Gastroesophageal sphincter (tissue), 4 donors: Measurements from ENCODE around the gene ZKSCAN3. TPM values are rescaled to one million over a fixed set of nuclear protein-coding genes. Genes with fewer than 3 reads are reported as not detected.

ENCODE experiments used
- ATAC-seq: fragments of 150-250 bp; one replicate; pipeline ENCODE4 v1.9.1; 2016; ENCODE audit warnings: mild to moderate bottlenecking, moderate library complexity
- H3K27ac ChIP-seq, 4 donors: fragments of 200-600 bp; sonication (generic) in 3 of 4; 1 replicate in 3 of 4; 2 replicates in 1 of 4; pipeline ENCODE4 v1.5.1; 2016 to 2019
- H3K27me3 ChIP-seq: fragments of 200-600 bp; sonication (generic); one replicate; pipeline ENCODE4 v1.5.1; 2019
- H3K36me3 ChIP-seq, 2 donors: fragments of 200-600 bp; sonication (generic); one replicate each; pipeline ENCODE4 v1.5.1; 2019; ENCODE audit warnings: control low read depth in 1 of 2
- H3K4me1 ChIP-seq, 3 donors: fragments of 200-600 bp; sonication (generic); 1 replicate in 2 of 3; 2 replicates in 1 of 3; pipeline ENCODE4 v1.5.1; 2016 to 2019; ENCODE audit warnings: control low read depth in 2 of 3
- H3K4me3 ChIP-seq, 2 donors: fragments of 200-600 bp; sonication (generic); one replicate each; pipeline ENCODE4 v1.5.1; 2019; ENCODE audit warnings: mild to moderate bottlenecking in 1 of 2, moderate library complexity in 1 of 2
- H3K9me3 ChIP-seq, 3 donors: fragments of 200-600 bp; sonication (generic); one replicate each; pipeline ENCODE4 v1.5.1; 2017 to 2019; ENCODE audit warnings: control low read depth in 2 of 3
- EP300 ChIP-seq: sonication (generic); formaldehyde crosslinking; IDR thresholded peaks from one replicate; pipeline ENCODE4 v1.6.1; 2017; ENCODE audit warnings: antibody characterized with exemption, mild to moderate bottlenecking
- POLR2A ChIP-seq, 2 donors: fragments of 450-650 bp; IDR thresholded peaks; one replicate each; pipeline ENCODE4 v1.6.1; 2017; ENCODE audit warnings: antibody characterized with exemption in 2 of 2, mild to moderate bottlenecking in 2 of 2, moderate library complexity in 1 of 2
- POLR2AphosphoS5 ChIP-seq: sonication (generic); formaldehyde crosslinking; IDR thresholded peaks from one replicate; pipeline ENCODE4 v1.6.1; 2017; ENCODE audit warnings: antibody characterized with exemption
- WGBS, 2 donors: methylation state at CpG; one replicate each; pipeline ENCODE4 v1.1.5; 2018; ENCODE audit warnings: low coverage in 1 of 2; 5-methylcytosine and 5-hydroxymethylcytosine counted together
- total RNA-seq, 4 donors: library from RNA; depleted of rRNA; stranded (reverse); fragments of >200 nt; gene quantifications; one replicate each; pipeline ENCODE4 v1.1.0, GENCODE V29; 2016
- TF ChIP-seq, protein P1 (sequence below), 4 experiments: fragments of 200-600 bp in 2 of 4; fragments of 450-650 bp in 2 of 4; sonication (generic) in 1 of 4; IDR thresholded peaks; one replicate each; pipeline ENCODE4 v1.5.1; 2017 to 2019; ENCODE audit warnings: antibody characterized with exemption in 4 of 4, mild to moderate bottlenecking in 2 of 4, moderate library complexity in 2 of 4

ZKSCAN3 gene
- total RNA-seq, 4 donors from 2014 or later: 4.4 to 9.8 (median 6.9) TPM

DNA sequence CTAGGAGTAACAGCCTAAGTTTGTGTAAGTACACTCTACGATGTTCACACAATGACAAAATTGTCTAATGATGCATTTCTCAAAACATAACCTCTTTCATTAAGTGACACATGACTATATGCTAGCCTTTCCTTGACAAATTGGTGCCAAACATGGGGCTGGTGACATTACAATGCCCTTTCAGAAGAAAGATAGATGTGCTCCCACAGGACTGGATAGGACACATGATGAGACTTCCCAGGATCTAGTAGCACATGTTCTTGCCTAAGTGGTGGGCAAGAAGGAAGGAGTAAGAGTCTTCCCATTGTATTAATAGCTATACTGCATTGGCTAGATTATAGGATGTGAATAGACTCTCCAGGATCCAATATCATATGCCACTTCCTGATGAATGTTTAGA lies 21.5 kb downstream of the ZKSCAN3 start:
- Histone ChIP-seq H3K4me1 (no peaks in the 10 kb centered on the region), H3K4me3 (no peak overlapping the region), H3K36me3 (peaks cover 3 to 24% of the 10 kb centered on the region in 2 donors), H3K27ac (no peak overlapping the region), H3K9me3 (no peaks in the 10 kb centered on the region), H3K27me3 (no peaks in the 10 kb centered on the region)
- 71 to 100% methylated on average over 1 of the region's 1 CpG for WGBS, 2 donors
- TF ChIP-seq POLR2A (IDR thresholded peaks at IDR 0.05) (no peak), POLR2AphosphoS5 (no peak), EP300 (no peak)
- TF ChIP-seq, protein P1, sequence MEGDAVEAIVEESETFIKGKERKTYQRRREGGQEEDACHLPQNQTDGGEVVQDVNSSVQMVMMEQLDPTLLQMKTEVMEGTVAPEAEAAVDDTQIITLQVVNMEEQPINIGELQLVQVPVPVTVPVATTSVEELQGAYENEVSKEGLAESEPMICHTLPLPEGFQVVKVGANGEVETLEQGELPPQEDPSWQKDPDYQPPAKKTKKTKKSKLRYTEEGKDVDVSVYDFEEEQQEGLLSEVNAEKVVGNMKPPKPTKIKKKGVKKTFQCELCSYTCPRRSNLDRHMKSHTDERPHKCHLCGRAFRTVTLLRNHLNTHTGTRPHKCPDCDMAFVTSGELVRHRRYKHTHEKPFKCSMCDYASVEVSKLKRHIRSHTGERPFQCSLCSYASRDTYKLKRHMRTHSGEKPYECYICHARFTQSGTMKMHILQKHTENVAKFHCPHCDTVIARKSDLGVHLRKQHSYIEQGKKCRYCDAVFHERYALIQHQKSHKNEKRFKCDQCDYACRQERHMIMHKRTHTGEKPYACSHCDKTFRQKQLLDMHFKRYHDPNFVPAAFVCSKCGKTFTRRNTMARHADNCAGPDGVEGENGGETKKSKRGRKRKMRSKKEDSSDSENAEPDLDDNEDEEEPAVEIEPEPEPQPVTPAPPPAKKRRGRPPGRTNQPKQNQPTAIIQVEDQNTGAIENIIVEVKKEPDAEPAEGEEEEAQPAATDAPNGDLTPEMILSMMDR (IDR thresholded peaks at IDR 0.05): no peak
- ATAC-seq: no peak

- ATAC-seq: no peak
- 79 to 91% methylated on average over 8 to 9 of the region's 9 CpGs for WGBS, 2 donors
- Histone ChIP-seq H3K4me1 (no peaks in the 10 kb centered on the region), H3K36me3 (peaks cover 3 to 18% of the 10 kb centered on the region in 2 donors), H3K4me3 (no peak overlapping the region), H3K27me3 (no peaks in the 10 kb centered on the region), H3K9me3 (no peaks in the 10 kb centered on the region), H3K27ac (no peak overlapping the region)
- TF ChIP-seq POLR2AphosphoS5 (no peak), EP300 (no peak), POLR2A (IDR thresholded peaks at IDR 0.05) (no peak)
- TF ChIP-seq, protein P1 (IDR thresholded peaks at IDR 0.05): no peak
These were observed 22.1 kb downstream of the ZKSCAN3 start for GRCh38 chr6:28371706-28372451.

GRCh38 chr6:28373925-28374324 lies 24.2 kb downstream of the ZKSCAN3 start:
- TF ChIP-seq POLR2A (IDR thresholded peaks at IDR 0.05) (no peak), EP300 (no peak), POLR2AphosphoS5 (no peak)
- TF ChIP-seq, protein P1 (IDR thresholded peaks at IDR 0.05): no peak
- H3K4me3 ChIP-seq: no peak overlapping the region
- 75 to 100% methylated on average over 1 of the region's 1 CpG for WGBS, 2 donors
- H3K9me3 ChIP-seq: no peaks in the 10 kb centered on the region
- H3K27ac ChIP-seq: no peak overlapping the region
- peaks cover 3 to 17% of the 10 kb centered on the region in 2 donors for H3K36me3 ChIP-seq
- no peaks in the 10 kb centered on the region for H3K4me1 ChIP-seq
- ATAC-seq: no peak
- no peaks in the 10 kb centered on the region for H3K27me3 ChIP-seq

GRCh38 chr6:28377879-28378278 lies 28.1 kb downstream of the ZKSCAN3 start:
- Histone ChIP-seq H3K27ac (no peak overlapping the region), H3K4me3 (no peak overlapping the region), H3K4me1 (peaks cover 0 to 27% (median 4%) of the 10 kb centered on the region in 3 donors), H3K36me3 (peaks cover 3 to 34% of the 10 kb centered on the region in 2 donors), H3K27me3 (no peaks in the 10 kb centered on the region), H3K9me3 (no peaks in the 10 kb centered on the region)
- 100% methylated on average over 1 of the region's 1 CpG for whole genome bisulfite sequencing, 2 donors
- no peak for ATAC-seq
- TF ChIP-seq POLR2AphosphoS5 (no peak), EP300 (no peak), POLR2A (IDR thresholded peaks at IDR 0.05) (no peak)
- TF ChIP-seq, protein P1 (IDR thresholded peaks at IDR 0.05): no peak

- Histone ChIP-seq H3K27ac (no peak overlapping the region), H3K4me1 (peaks cover 0 to 34% (median 4%) of the 10 kb centered on the region in 3 donors), H3K36me3 (peaks cover 3 to 34% of the 10 kb centered on the region in 2 donors), H3K9me3 (no peaks in the 10 kb centered on the region), H3K4me3 (no peak overlapping the region), H3K27me3 (no peaks in the 10 kb centered on the region)
- ATAC-seq: no peak
- TF ChIP-seq, protein P1 (IDR thresholded peaks at IDR 0.05): no peak
- no peak for TF ChIP-seq POLR2AphosphoS5
- no peak for TF ChIP-seq POLR2A (IDR thresholded peaks at IDR 0.05)
- TF ChIP-seq EP300: no peak
These were observed 28.9 kb downstream of the ZKSCAN3 start for GRCh38 chr6:28378644-28379043.
